8988T (cell line): Measurements from ENCODE around the gene AMPH.

Source experiments
- DNase-seq: peaks from one replicate; pipeline ENCODE4 v3.0.0; 2011

The AMPH gene

GRCh38 chr7:38630720-38631673, at the start of gene AMPH:
Gene AMPH (minus strand): TSS chr7:38631373. CDS start chr7:38631351, 22 bp downstream.
- no peak for DNase-seq

GRCh38 chr7:38679419-38679818, 48.2 kb upstream of the AMPH start:
- no peak for DNase-seq

GRCh38 chr7:38678698-38679054, 47.5 kb upstream of the AMPH start:
- no peak for DNase-seq

GRCh38 chr7:38677981-38678697, 47.0 kb upstream of the AMPH start:
- DNase-seq: no peak

GRCh38 chr7:38675494-38676106, 44.4 kb upstream of the AMPH start:
- no peak for DNase-seq

- no peak for DNase-seq
Measured at GRCh38 chr7:38674513-38674912, 43.3 kb upstream of the AMPH start.

- DNase-seq: no peak
Measured at GRCh38 chr7:38673795-38674194, 42.6 kb upstream of the AMPH start.

- no peak for DNase-seq
Measured at GRCh38 chr7:38671911-38672905, 41.0 kb upstream of the AMPH start.

- no peak for DNase-seq
Measured at GRCh38 chr7:38669965-38670520, 38.9 kb upstream of the AMPH start.

- no peak for DNase-seq
Measured at GRCh38 chr7:38664972-38665371, 33.8 kb upstream of the AMPH start.

- DNase-seq: no peak
Measured at GRCh38 chr7:38660427-38661099, 29.4 kb upstream of the AMPH start.

- DNase-seq: no peak
Measured at GRCh38 chr7:38659931-38660330, 28.8 kb upstream of the AMPH start.

GRCh38 chr7:38658921-38659320, 27.7 kb upstream of the AMPH start:
- no peak for DNase-seq

- no peak for DNase-seq
Measured at GRCh38 chr7:38656968-38657367, 25.8 kb upstream of the AMPH start.

GRCh38 chr7:38655833-38656774, 24.9 kb upstream of the AMPH start:
- no peak for DNase-seq

- no peak for DNase-seq
Measured at GRCh38 chr7:38637957-38638356, 6.8 kb upstream of the AMPH start.

- no peak for DNase-seq
Measured at GRCh38 chr7:38632411-38632810, 1.2 kb upstream of the AMPH start.

GRCh38 chr7:38629651-38630510, 1.3 kb downstream of the AMPH start:
- no peak for DNase-seq
